Activated B cell treated with CpG ODN at 0.5 μM for 24 hours (primary cell): Measurements from ENCODE around the gene PATL2. TPM values are rescaled to one million over a fixed set of nuclear protein-coding genes. Genes with fewer than 3 reads are reported as not detected.
"Not testable (repeated sequence)": the region's sequence is repeated elsewhere in the genome, so short reads cannot be mapped to it uniquely, and the experiment has no call there.

Experiments used
- ATAC-seq: fragments of 200-7000 bp; cut with Tn5 transposase; one replicate; pipeline ENCODE4 v1.10.0; 2021; ENCODE audit warnings: low read depth, mild to moderate bottlenecking, moderate library complexity
- CTCF ChIA-PET: fragments of 350-600 bp; sonication (Branson Sonifier 250); formaldehyde crosslinking; loops from one replicate; lab custom pipeline; 2021; ENCODE audit warnings: antibody characterized with exemption; lab: Charles Lee
- POLR2A ChIA-PET: fragments of 350-600 bp; sonication (Branson Sonifier 250); formaldehyde crosslinking; loops from one replicate; lab custom pipeline; 2021; ENCODE audit warnings: antibody characterized with exemption; lab: Charles Lee
- DNase-seq: peaks from one replicate; pipeline ENCODE4 v3.0.0; 2022
- H3K27ac Mint-ChIP-seq: one replicate; pipeline ENCODE4 v1.8.0; 2020; ENCODE audit warnings: mixed read lengths
- H3K27me3 Mint-ChIP-seq: one replicate; pipeline ENCODE4 v1.8.0; 2021; ENCODE audit warnings: mixed read lengths
- H3K36me3 Mint-ChIP-seq: one replicate; pipeline ENCODE4 v1.8.0; 2021; ENCODE audit warnings: low read depth, mixed read lengths
- H3K4me1 Mint-ChIP-seq: one replicate; pipeline ENCODE4 v1.8.0; 2021; ENCODE audit warnings: mixed read lengths
- H3K4me3 Mint-ChIP-seq: one replicate; pipeline ENCODE4 v1.8.0; 2020; ENCODE audit warnings: mild to moderate bottlenecking, mixed read lengths
- H3K9me3 Mint-ChIP-seq: one replicate; pipeline ENCODE4 v1.8.0; 2020; ENCODE audit warnings: mixed read lengths
- CTCF ChIP-seq: fragments of 200-600 bp; IDR thresholded peaks from one replicate; pipeline ENCODE4 v1.8.0; 2022; ENCODE audit warnings: antibody characterized with exemption, mild to moderate bottlenecking
- intact Hi-C: fragments of 100-400 bp; cut with micrococcal nuclease; formaldehyde crosslinking; loops from one replicate; pipeline ENCODE4 v1.15.1; 2024
- total RNA-seq: library from RNA; stranded (reverse); gene quantifications from 2 replicates; pipeline ENCODE4 v1.2.3, GENCODE V29; 2022

Gene PATL2
- total RNA-seq, 1 donor from 2014 or later, result 27.2 TPM

- ChIA-PET POLR2A (interaction anchor here (0.6 to 2.6 kb wide), 3 partner anchors 9 to 28 kb away, joined by 3 to 14 read pairs (median 3); partner anchors contain the start of genes B2M and PATL2), CTCF (interaction anchor here (2.0 kb wide), 1 partner anchor 35 kb away, joined by 5 read pairs; the partner anchor contains the start of gene SPG11)
- no peak for TF ChIP-seq CTCF
- Mint-ChIP-seq H3K9me3 (peaks cover 5% of the 10 kb centered on the region), H3K36me3 (peaks cover under 1% of the 10 kb centered on the region), H3K4me3 (no peak overlapping the region), H3K27ac (no peak overlapping the region), H3K4me1 (peaks cover 11% of the 10 kb centered on the region), H3K27me3 (no peaks in the 10 kb centered on the region)
- intact Hi-C loops, result no loop called here
- no peak for DNase-seq
- ATAC-seq, result no peak
These were observed 12.5 kb downstream of the PATL2 start for GRCh38 chr15:44698641-44699040.

- peaks cover 5% of the 10 kb centered on the region for H3K9me3 Mint-ChIP-seq
- ATAC-seq, result no peak
- H3K4me1 Mint-ChIP-seq, result peaks cover 10% of the 10 kb centered on the region
- H3K36me3 Mint-ChIP-seq, result no peaks in the 10 kb centered on the region
- ChIA-PET CTCF (interaction anchor here (2.4 kb wide), 1 partner anchor 33 kb away, joined by 10 read pairs; the partner anchor contains the start of gene SPG11), POLR2A (interaction anchor here (0.5 to 2.6 kb wide), 3 partner anchors 13 to 467 kb away, joined by 4 to 14 read pairs (median 5); partner anchors contain the start of genes B2M and PATL2)
- intact Hi-C loops, result no loop called here
- H3K27me3 Mint-ChIP-seq, result no peaks in the 10 kb centered on the region
- no peak for DNase-seq
- TF ChIP-seq CTCF, result no peak
- H3K27ac Mint-ChIP-seq, result no peak overlapping the region
- no peak overlapping the region for H3K4me3 Mint-ChIP-seq
These were observed 14.1 kb downstream of the PATL2 start for GRCh38 chr15:44697014-44697413.

- Mint-ChIP-seq H3K9me3 (no peaks in the 10 kb centered on the region), H3K36me3 (no peaks in the 10 kb centered on the region), H3K27me3 (no peaks in the 10 kb centered on the region), H3K27ac (no peak overlapping the region), H3K4me3 (no peak overlapping the region), H3K4me1 (peaks cover 3% of the 10 kb centered on the region)
- DNase-seq (no peak), ATAC-seq (no peak)
- POLR2A ChIA-PET, result interaction anchor here (0.8 to 1.9 kb wide), 3 partner anchors 16 to 34 kb away, joined by 4 to 7 read pairs (median 7); partner anchors contain the start of genes B2M, PATL2 and SPG11
- CTCF ChIA-PET, result interaction anchor here (2.4 kb wide), 1 partner anchor 32 kb away, joined by 10 read pairs; the partner anchor contains the start of gene SPG11
- intact Hi-C loops, result no loop called here
- no peak for TF ChIP-seq CTCF
These were observed 15.8 kb downstream of the PATL2 start for GRCh38 chr15:44695294-44695693.

DNA sequence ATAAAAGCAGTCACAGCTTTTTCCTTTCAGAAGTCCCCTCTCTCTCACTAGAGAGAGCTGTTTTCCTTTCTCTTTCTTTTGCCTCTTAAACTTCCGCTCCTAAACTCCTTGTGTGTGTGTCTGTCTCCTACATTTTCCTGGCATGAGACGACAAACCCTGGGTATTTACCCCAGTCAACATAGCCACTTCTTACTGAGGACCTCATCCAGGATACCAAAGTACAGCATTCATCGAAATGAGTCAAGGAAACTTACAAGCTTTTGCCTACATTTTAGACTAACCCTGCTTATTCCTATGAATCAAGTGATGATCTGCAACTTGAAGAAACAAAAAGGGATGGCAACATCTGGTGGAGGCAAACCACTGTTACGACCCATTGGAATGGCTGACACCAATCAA, 16.7 kb downstream of the PATL2 start:
- ATAC-seq (no peak), DNase-seq (no peak)
- H3K9me3 Mint-ChIP-seq, result no peaks in the 10 kb centered on the region
- no peak overlapping the region for H3K4me3 Mint-ChIP-seq
- no peak overlapping the region for H3K27ac Mint-ChIP-seq
- peaks cover 3% of the 10 kb centered on the region for H3K4me1 Mint-ChIP-seq
- POLR2A ChIA-PET, result interaction anchor here (0.7 to 1.5 kb wide), 3 partner anchors 9 to 31 kb away, joined by 4 to 7 read pairs (median 5); partner anchors contain the start of genes B2M, PATL2 and SPG11
- CTCF ChIA-PET, result no interaction called here
- H3K27me3 Mint-ChIP-seq, result no peaks in the 10 kb centered on the region
- intact Hi-C loops, result no loop called here
- H3K36me3 Mint-ChIP-seq, result no peaks in the 10 kb centered on the region
- no peak for TF ChIP-seq CTCF

DNA sequence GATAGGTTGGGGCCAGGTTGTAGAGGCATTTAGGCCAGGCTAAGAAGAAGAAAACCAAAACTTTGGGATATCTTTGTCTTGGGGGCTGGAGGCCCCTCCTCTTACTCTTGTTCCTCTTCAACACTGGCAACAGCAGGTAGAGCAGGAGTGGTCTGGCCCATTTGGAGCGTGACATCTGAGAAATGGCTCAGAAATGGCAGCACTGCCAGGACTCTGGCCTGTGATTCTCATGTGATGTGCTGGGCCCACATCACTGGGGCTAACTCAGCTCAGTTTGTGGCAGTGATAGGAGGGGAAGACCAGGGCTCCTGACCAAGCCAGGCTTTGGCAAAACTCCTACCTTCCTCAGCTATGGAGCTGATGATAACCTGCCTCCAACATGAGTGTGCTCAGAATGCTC, 18.5 kb downstream of the PATL2 start:
- POLR2A ChIA-PET, result interaction anchor here (1.5 to 2.9 kb wide), 3 partner anchors 15 to 29 kb away, joined by 5 to 20 read pairs (median 9); partner anchors contain the start of genes B2M, PATL2 and SPG11
- no peak for DNase-seq
- peaks cover 7% of the 10 kb centered on the region for H3K36me3 Mint-ChIP-seq
- TF ChIP-seq CTCF, result no peak
- H3K9me3 Mint-ChIP-seq, result peaks cover 4% of the 10 kb centered on the region
- intact Hi-C loops, result no loop called here
- H3K4me1 Mint-ChIP-seq, result peaks cover 12% of the 10 kb centered on the region
- CTCF ChIA-PET, result interaction anchor here (1.2 kb wide), 1 partner anchor 29 kb away, joined by 3 read pairs; the partner anchor contains the start of gene SPG11
- ATAC-seq, result no peak
- no peak overlapping the region for H3K4me3 Mint-ChIP-seq
- no peak overlapping the region for H3K27ac Mint-ChIP-seq
- H3K27me3 Mint-ChIP-seq, result no peaks in the 10 kb centered on the region

DNA sequence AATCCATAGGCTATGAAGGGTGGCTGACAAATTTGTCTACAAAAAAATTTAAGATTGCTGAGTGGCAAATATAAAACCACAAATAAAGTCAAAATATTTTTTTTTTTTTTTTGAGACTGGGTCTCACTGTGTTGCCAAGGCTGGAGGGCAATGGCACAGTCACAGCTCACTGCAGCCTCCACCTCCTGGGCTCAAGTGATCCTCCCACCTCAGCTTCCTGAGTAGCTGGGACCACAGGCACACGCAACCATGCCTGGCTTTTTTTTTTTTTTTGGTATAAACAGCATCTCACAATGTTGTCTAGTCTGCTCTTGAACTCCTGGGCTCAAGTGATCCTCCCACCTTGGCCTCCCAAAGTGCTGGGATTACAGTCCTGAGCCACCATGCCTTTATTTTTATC, 20.9 kb downstream of the PATL2 start:
- peaks cover 29% of the 10 kb centered on the region for H3K4me1 Mint-ChIP-seq
- ATAC-seq, H3K4me3 Mint-ChIP-seq, H3K27me3 Mint-ChIP-seq, H3K27ac Mint-ChIP-seq, DNase-seq: not testable (repeated sequence)
- H3K9me3 Mint-ChIP-seq, result peaks cover 16% of the 10 kb centered on the region
- POLR2A ChIA-PET, result interaction anchor here (0.6 to 2.9 kb wide), 9 partner anchors 9 to 29 kb away, joined by 3 to 20 read pairs (median 4); partner anchors contain the start of genes B2M and PATL2
- intact Hi-C loops, result loop anchor here (2.0 kb wide), 1 partner anchor 13 kb away; no protein-coding TSS in a partner anchor
- CTCF ChIA-PET, result interaction anchor here (1.3 kb wide), 1 partner anchor 27 kb away, joined by 3 read pairs; the partner anchor contains the start of gene SPG11
- peaks cover 15% of the 10 kb centered on the region for H3K36me3 Mint-ChIP-seq

- intact Hi-C loops, DNase-seq, H3K27ac Mint-ChIP-seq, ATAC-seq, H3K4me3 Mint-ChIP-seq, H3K27me3 Mint-ChIP-seq, CTCF ChIA-PET: not testable (repeated sequence)
- H3K36me3 Mint-ChIP-seq, result peaks cover 18% of the 10 kb centered on the region
- H3K4me1 Mint-ChIP-seq, result peaks cover 34% of the 10 kb centered on the region
- H3K9me3 Mint-ChIP-seq, result peaks cover 19% of the 10 kb centered on the region
- POLR2A ChIA-PET, result interaction anchor here (0.7 to 2.2 kb wide), 3 partner anchors 21 to 26 kb away, joined by 3 to 9 read pairs (median 4); partner anchors contain the start of genes B2M, PATL2 and SPG11
These were observed 21.8 kb downstream of the PATL2 start for GRCh38 chr15:44689318-44689717.
